DOHH2 (cell line): ENCODE measurements around the gene SLC37A1.

Experiments
- CTCF ChIP-seq: fragments of 200-600 bp; sonication (generic); IDR thresholded peaks from one replicate; pipeline ENCODE4 v1.5.1; 2014; ENCODE audit warnings: antibody characterized with exemption, mild to moderate bottlenecking, low read depth, low read length; ENCODE audit not compliant: poor library complexity, severe bottlenecking
- EZH2phosphoT487 ChIP-seq: fragments of 200-600 bp; sonication (generic); IDR thresholded peaks from 2 replicates; pipeline ENCODE4 v1.6.1; 2017; ENCODE audit warnings: borderline replicate concordance, mild to moderate bottlenecking, antibody characterized with exemption, low read length, moderate library complexity, mixed read lengths

- TF ChIP-seq CTCF = no peak
- no peak for TF ChIP-seq EZH2phosphoT487
Measured at GRCh38 chr21:42629933-42630589, 116.4 kb downstream of the SLC37A1 start.
